ENCODE data around the gene THEM5. TPM values are rescaled to one million over a fixed set of nuclear protein-coding genes. Genes with fewer than 3 reads are reported as not detected.

Gene THEM5
- total RNA-seq, 5 donors from 2014 or later (not counting 1 experiment from before 2014, with no cell fraction given), result not detected

DNA sequence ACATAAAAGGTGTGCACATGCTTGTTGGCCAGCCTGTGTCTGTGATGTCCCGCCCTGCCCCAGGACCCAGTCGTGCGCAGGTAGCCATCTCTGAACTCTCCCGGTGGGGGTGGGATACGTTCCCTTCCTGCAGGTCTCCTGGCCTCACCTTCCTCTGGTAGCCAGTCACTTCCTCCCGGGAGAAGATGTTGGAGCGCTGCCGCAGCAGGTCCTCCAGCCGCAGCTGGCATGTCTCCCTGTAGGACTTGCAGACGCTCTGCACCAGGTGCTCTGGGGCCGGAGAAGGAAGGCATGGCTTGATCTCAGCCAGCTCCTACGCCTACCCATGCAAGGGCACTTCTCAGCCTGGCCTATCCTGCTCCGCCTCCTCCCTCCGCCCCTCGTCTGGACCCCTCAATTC is 39.1 kb downstream of the THEM5 start:
- H3K9me3 ChIP-seq, result no peaks in the 10 kb centered on the region
- WGBS (ENCODE audit: insufficient coverage), result 92% methylated on average over 15 of the region's 15 CpGs
- no peaks in the 10 kb centered on the region for H3K36me3 Mint-ChIP-seq
- no peak overlapping the region for H3K4me3 Mint-ChIP-seq
- DNase-seq (no peak), ATAC-seq (replicated peaks in 1 of 4) (no peak)
- H3K4me1 ChIP-seq (ENCODE audit: control insufficient read depth in 1 of 2, extremely low read depth in 1 of 2, insufficient read depth in 2 of 2, low read length in 2 of 2), result peaks cover 12 to 62% of the 10 kb centered on the region in 2 experiments
- POLR2A ChIA-PET, result interaction anchor here in 1 of 2 donors (0.8 kb wide), 1 partner anchor 13 kb away, joined by 3 read pairs; no protein-coding TSS in a partner anchor
- peak overlapping the region in 1 of 2 donors; percentile 48 for H3K27ac Mint-ChIP-seq
- peaks cover 0 to 6% of the 10 kb centered on the region in 2 experiments for H3K27me3 ChIP-seq (replicated peaks in 1 of 2; ENCODE audit: control insufficient read depth in 2 of 2, extremely low read depth in 1 of 2, insufficient read depth in 2 of 2, low read length in 1 of 2)
- peaks cover 36 to 70% (median 50%) of the 10 kb centered on the region in 3 donors for H3K4me1 Mint-ChIP-seq
- H3K4me3 ChIP-seq (ENCODE audit: control insufficient read depth in 1 of 2, extremely low read depth in 1 of 2, low read length in 1 of 2), result no peak overlapping the region
- H3K27ac ChIP-seq (ENCODE audit: low read length), result no peak overlapping the region
- no peaks in the 10 kb centered on the region for H3K9me3 Mint-ChIP-seq
- peaks cover 0 to 2% of the 10 kb centered on the region in 2 donors for H3K36me3 ChIP-seq (ENCODE audit: control insufficient read depth in 2 of 2, extremely low read depth in 1 of 2, insufficient read depth in 1 of 2, low read length in 1 of 2)
- H3K27me3 Mint-ChIP-seq, result no peaks in the 10 kb centered on the region
- CTCF ChIA-PET, result no interaction called here

DNA sequence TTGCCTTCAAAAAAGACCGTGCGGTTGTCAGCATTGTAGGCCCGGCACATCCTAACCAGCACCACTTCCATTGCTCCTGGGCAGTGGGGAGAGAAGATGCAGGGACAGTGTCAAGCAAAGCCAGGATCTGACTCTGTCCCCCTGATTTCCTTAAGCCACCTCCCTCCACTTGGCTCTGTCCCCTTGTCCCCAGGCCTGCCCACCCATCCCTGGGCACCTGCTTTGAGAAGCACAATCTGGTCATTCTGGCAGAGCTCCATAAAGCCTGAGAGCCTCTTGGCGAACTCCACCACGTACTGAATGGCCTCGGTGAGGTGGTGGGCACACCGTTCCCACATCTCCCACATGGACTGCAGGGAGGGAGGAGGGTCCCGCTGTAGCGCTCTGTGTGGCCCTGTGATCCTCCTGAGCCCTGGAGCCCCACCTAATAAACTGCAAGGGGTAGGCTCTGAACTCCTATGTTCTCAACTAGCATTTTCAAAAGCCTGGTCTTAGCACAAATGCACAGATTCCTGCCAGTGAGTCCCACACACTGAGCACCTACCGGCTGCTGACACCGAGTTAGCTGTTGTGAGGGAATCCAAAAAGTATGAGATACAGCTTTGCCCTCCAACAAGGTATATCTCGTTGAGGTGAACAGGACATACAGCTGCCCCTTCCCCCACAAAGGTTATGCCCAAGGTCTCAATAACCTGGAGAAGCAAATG is 40.1 kb downstream of the THEM5 start:
- ATAC-seq (replicated peaks in 1 of 4) (no peak), DNase-seq (no peak)
- POLR2A ChIA-PET, result no interaction called here
- 95% methylated on average over 4 of the region's 12 CpGs for WGBS (ENCODE audit: insufficient coverage)
- Mint-ChIP-seq H3K36me3 (no peaks in the 10 kb centered on the region), H3K27me3 (no peaks in the 10 kb centered on the region), H3K4me1 (peaks cover 36 to 61% (median 47%) of the 10 kb centered on the region in 3 donors), H3K9me3 (no peaks in the 10 kb centered on the region), H3K27ac (peak overlapping the region; percentile 49 to 55), H3K4me3 (no peak overlapping the region)
- Histone ChIP-seq H3K4me1 (ENCODE audit: control insufficient read depth in 1 of 2, extremely low read depth in 1 of 2, insufficient read depth in 2 of 2, low read length in 2 of 2) (peaks cover 12 to 53% of the 10 kb centered on the region in 2 experiments), H3K9me3 (no peaks in the 10 kb centered on the region), H3K4me3 (ENCODE audit: control insufficient read depth in 1 of 2, extremely low read depth in 1 of 2, low read length in 1 of 2) (no peak overlapping the region), H3K27ac (ENCODE audit: low read length) (peak overlapping the region; percentile 7), H3K36me3 (ENCODE audit: control insufficient read depth in 2 of 2, extremely low read depth in 1 of 2, insufficient read depth in 1 of 2, low read length in 1 of 2) (peaks cover 0 to 2% of the 10 kb centered on the region in 2 donors), H3K27me3 (replicated peaks in 1 of 2; ENCODE audit: control insufficient read depth in 2 of 2, extremely low read depth in 1 of 2, insufficient read depth in 2 of 2, low read length in 1 of 2) (peaks cover 0 to 6% of the 10 kb centered on the region in 2 experiments)
- CTCF ChIA-PET, result no interaction called here

DNA sequence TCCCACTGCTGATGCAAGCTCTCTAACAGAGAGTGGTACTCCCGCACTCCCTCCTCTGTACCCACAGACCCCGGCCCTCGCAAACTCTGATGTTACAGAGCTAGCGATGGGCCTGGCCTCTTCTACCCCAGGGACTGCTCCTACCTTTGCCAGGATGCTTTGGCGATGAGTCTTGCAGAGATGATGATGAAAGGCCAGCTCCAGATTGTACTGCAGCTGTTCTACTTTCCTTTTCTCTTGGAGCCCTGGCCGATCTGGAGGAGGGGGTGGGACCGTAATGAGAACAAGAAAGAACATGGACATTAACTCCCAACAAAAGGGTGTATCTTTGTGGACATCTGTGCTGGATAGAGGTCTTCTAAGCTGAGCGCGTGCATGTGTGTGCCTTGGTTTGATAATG is 42.3 kb downstream of the THEM5 start:
- H3K4me1 ChIP-seq (ENCODE audit: control insufficient read depth in 1 of 2, extremely low read depth in 1 of 2, insufficient read depth in 2 of 2, low read length in 2 of 2), result peaks cover 8 to 31% of the 10 kb centered on the region in 2 experiments
- H3K27me3 Mint-ChIP-seq, result no peaks in the 10 kb centered on the region
- peak overlapping the region; percentile 19 for H3K27ac ChIP-seq (ENCODE audit: low read length)
- no peaks in the 10 kb centered on the region for H3K9me3 Mint-ChIP-seq
- H3K4me3 ChIP-seq (ENCODE audit: control insufficient read depth in 1 of 2, extremely low read depth in 1 of 2, low read length in 1 of 2), result no peak overlapping the region
- POLR2A ChIA-PET, result interaction anchor here in 1 of 2 donors (0.6 kb wide), 1 partner anchor 13 kb away, joined by 3 read pairs; no protein-coding TSS in a partner anchor
- peaks cover 0 to 2% of the 10 kb centered on the region in 2 donors for H3K36me3 ChIP-seq (ENCODE audit: control insufficient read depth in 2 of 2, extremely low read depth in 1 of 2, insufficient read depth in 1 of 2, low read length in 1 of 2)
- no peaks in the 10 kb centered on the region for H3K36me3 Mint-ChIP-seq
- no peak overlapping the region for H3K27ac Mint-ChIP-seq
- ATAC-seq (replicated peaks in 1 of 4), result no peak
- H3K4me3 Mint-ChIP-seq, result no peak overlapping the region
- H3K4me1 Mint-ChIP-seq, result peaks cover 25 to 39% (median 28%) of the 10 kb centered on the region in 3 donors
- 100% methylated on average over 5 of the region's 9 CpGs for WGBS (ENCODE audit: insufficient coverage)
- no peaks in the 10 kb centered on the region for H3K9me3 ChIP-seq
- peaks cover 0 to 6% of the 10 kb centered on the region in 2 experiments for H3K27me3 ChIP-seq (replicated peaks in 1 of 2; ENCODE audit: control insufficient read depth in 2 of 2, extremely low read depth in 1 of 2, insufficient read depth in 2 of 2, low read length in 1 of 2)
- no peak for DNase-seq
- CTCF ChIA-PET, result no interaction called here

DNA sequence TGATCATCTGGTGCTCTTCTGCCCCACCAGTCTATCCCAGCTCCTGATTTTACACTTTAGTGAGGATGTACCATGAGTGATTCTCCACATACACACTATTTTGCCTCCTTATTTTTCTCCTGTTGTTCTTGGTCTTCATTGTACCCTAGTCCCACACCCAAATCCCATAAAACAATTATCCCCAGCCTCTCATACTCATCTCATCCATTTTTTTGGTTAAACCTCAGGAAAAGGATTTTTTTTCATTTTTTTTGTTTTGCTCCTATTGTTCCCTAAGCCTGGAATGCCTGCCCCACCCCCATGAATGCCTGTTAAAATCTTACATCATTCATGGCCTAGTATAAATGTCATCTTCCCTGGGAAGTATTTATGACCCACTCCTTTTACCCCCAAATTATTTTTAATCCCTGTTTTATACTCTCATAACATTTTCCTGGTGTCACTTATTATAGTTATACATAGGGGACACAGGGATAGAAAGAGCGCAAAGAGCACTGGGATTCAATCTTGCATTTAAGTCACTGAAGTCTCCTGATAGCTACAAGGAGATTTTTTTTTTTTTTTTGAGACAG is 43.4 kb downstream of the THEM5 start:
- no peaks in the 10 kb centered on the region for H3K9me3 Mint-ChIP-seq
- peaks cover 13 to 28% (median 18%) of the 10 kb centered on the region in 3 donors for H3K4me1 Mint-ChIP-seq
- no peaks in the 10 kb centered on the region for H3K9me3 ChIP-seq
- no peak overlapping the region for H3K27ac Mint-ChIP-seq
- no peak overlapping the region for H3K27ac ChIP-seq (ENCODE audit: low read length)
- no peak overlapping the region for H3K4me3 Mint-ChIP-seq
- peaks cover 0 to 6% of the 10 kb centered on the region in 2 experiments for H3K27me3 ChIP-seq (replicated peaks in 1 of 2; ENCODE audit: control insufficient read depth in 2 of 2, extremely low read depth in 1 of 2, insufficient read depth in 2 of 2, low read length in 1 of 2)
- H3K27me3 Mint-ChIP-seq, result no peaks in the 10 kb centered on the region
- ATAC-seq (replicated peaks in 1 of 4) (no peak), DNase-seq (no peak)
- H3K4me1 ChIP-seq (ENCODE audit: control insufficient read depth in 1 of 2, extremely low read depth in 1 of 2, insufficient read depth in 2 of 2, low read length in 2 of 2), result peaks cover 0 to 20% of the 10 kb centered on the region in 2 experiments
- peaks cover 0 to 2% of the 10 kb centered on the region in 2 donors for H3K36me3 ChIP-seq (ENCODE audit: control insufficient read depth in 2 of 2, extremely low read depth in 1 of 2, insufficient read depth in 1 of 2, low read length in 1 of 2)
- POLR2A ChIA-PET, result no interaction called here
- WGBS (ENCODE audit: insufficient coverage), result no CpG with 5 or more reads among the region's 1 CpG
- no peaks in the 10 kb centered on the region for H3K36me3 Mint-ChIP-seq
- CTCF ChIA-PET, result no interaction called here
- H3K4me3 ChIP-seq (ENCODE audit: control insufficient read depth in 1 of 2, extremely low read depth in 1 of 2, low read length in 1 of 2), result no peak overlapping the region

DNA sequence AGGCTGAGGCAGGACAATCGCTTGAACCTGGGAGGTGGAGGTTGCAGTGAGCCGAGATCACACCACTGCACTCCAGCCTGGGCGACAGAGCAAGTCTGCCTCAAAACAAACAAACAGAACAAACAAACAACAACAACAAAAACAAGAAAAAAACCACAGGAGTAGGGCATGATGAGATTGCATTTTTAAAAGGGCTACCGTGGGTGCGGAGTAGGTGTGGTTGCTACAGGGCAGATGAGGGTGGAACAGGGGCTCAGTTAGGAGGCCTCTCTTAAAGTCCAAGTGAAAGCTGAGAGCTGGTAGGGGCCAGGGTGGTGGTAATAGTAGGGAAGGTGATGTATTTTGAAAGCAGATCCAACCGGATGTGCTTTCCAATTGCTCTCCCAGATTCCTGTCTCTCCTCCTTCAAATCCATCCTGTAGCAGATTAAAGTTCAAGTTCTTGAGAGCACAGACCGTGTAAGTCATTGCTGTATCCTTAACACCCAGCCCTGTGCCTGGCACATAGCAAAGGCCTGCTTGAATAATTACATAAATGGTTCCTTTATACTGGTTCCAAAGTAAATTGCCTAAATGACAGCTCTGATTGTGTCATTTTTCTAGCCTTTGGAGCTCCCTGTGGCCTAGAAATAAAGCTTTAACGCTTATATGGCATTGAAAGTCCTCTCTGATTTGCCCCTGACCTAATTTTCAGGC is 44.1 kb downstream of the THEM5 start:
- H3K36me3 Mint-ChIP-seq, result no peaks in the 10 kb centered on the region
- Histone ChIP-seq H3K4me1 (ENCODE audit: control insufficient read depth in 1 of 2, extremely low read depth in 1 of 2, insufficient read depth in 2 of 2, low read length in 2 of 2) (peaks cover 0 to 13% of the 10 kb centered on the region in 2 experiments), H3K27ac (ENCODE audit: low read length) (no peak overlapping the region), H3K36me3 (ENCODE audit: control insufficient read depth in 2 of 2, extremely low read depth in 1 of 2, insufficient read depth in 1 of 2, low read length in 1 of 2) (peaks cover 0 to 2% of the 10 kb centered on the region in 2 donors), H3K4me3 (ENCODE audit: control insufficient read depth in 1 of 2, extremely low read depth in 1 of 2, low read length in 1 of 2) (no peak overlapping the region), H3K9me3 (no peaks in the 10 kb centered on the region), H3K27me3 (replicated peaks in 1 of 2; ENCODE audit: control insufficient read depth in 2 of 2, extremely low read depth in 1 of 2, insufficient read depth in 2 of 2, low read length in 1 of 2) (peaks cover 0 to 2% of the 10 kb centered on the region in 2 experiments)
- DNase-seq (no peak), ATAC-seq (replicated peaks in 1 of 4) (no peak)
- H3K27ac Mint-ChIP-seq, result no peak overlapping the region
- H3K4me3 Mint-ChIP-seq, result no peak overlapping the region
- CTCF ChIA-PET, result no interaction called here
- 64% methylated on average over 4 of the region's 8 CpGs for WGBS (ENCODE audit: insufficient coverage)
- H3K4me1 Mint-ChIP-seq, result peaks cover 9 to 22% (median 12%) of the 10 kb centered on the region in 3 donors
- POLR2A ChIA-PET, result interaction anchor here in 1 of 2 donors (0.5 kb wide), 1 partner anchor 547 kb away, joined by 4 read pairs; no protein-coding TSS in a partner anchor
- no peaks in the 10 kb centered on the region for H3K9me3 Mint-ChIP-seq
- no peaks in the 10 kb centered on the region for H3K27me3 Mint-ChIP-seq

DNA sequence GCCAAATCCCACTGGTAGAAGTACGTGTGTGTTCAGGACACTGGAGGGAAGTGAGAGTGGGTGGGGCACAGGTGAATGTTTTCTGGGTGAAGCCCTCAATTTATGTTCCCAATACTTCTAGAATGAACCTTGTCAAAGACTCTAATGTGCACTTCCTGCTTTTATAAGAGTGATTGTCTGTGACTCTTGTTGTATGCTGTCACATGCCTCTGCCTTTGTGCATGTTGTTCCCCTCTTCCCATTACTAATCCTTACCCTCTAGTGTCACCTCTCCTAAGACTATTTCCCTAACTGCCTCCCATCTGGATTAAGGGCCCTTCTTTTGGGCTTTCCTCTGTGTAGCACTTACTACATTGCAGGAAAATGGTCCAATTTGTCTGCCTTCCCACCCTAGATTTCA is 45.7 kb downstream of the THEM5 start:
- DNase-seq, result no peak
- no peaks in the 10 kb centered on the region for H3K27me3 ChIP-seq (replicated peaks in 1 of 2; ENCODE audit: control insufficient read depth in 2 of 2, extremely low read depth in 1 of 2, insufficient read depth in 2 of 2, low read length in 1 of 2)
- H3K36me3 ChIP-seq (ENCODE audit: control insufficient read depth in 2 of 2, extremely low read depth in 1 of 2, insufficient read depth in 1 of 2, low read length in 1 of 2), result peaks cover 0 to 2% of the 10 kb centered on the region in 2 donors
- Mint-ChIP-seq H3K4me1 (peaks cover 5% of the 10 kb centered on the region in 3 donors), H3K27me3 (no peaks in the 10 kb centered on the region), H3K9me3 (no peaks in the 10 kb centered on the region), H3K36me3 (no peaks in the 10 kb centered on the region), H3K27ac (peak overlapping the region in 1 of 2 donors; percentile 16), H3K4me3 (no peak overlapping the region)
- H3K27ac ChIP-seq (ENCODE audit: low read length), result no peak overlapping the region
- ChIA-PET POLR2A (no interaction called here), CTCF (interaction anchor here (0.5 kb wide), 2 partner anchors 241 to 852 kb away, joined by 3 read pairs; no protein-coding TSS in a partner anchor)
- no CpG with 5 or more reads among the region's 1 CpG for WGBS (ENCODE audit: insufficient coverage)
- H3K4me1 ChIP-seq (ENCODE audit: control insufficient read depth in 1 of 2, extremely low read depth in 1 of 2, insufficient read depth in 2 of 2, low read length in 2 of 2), result no peaks in the 10 kb centered on the region
- H3K9me3 ChIP-seq, result no peaks in the 10 kb centered on the region
- ATAC-seq (replicated peaks in 1 of 4), result no peak
- H3K4me3 ChIP-seq (ENCODE audit: control insufficient read depth in 1 of 2, extremely low read depth in 1 of 2, low read length in 1 of 2), result no peak overlapping the region

Measured in T-cell (primary cell).